GM18502 (cell line): Measurements from ENCODE around the gene FOSL2.

Experiments used
- ATAC-seq: cut with Tn5 transposase; IDR thresholded peaks from one replicate; pipeline ENCODE4 v1.9.1; 2021; ENCODE audit warnings: mild to moderate bottlenecking; ENCODE audit not compliant: unreplicated experiment, poor library complexity

Gene FOSL2

GRCh38 chr2:28445448-28446258 lies 53.0 kb downstream of the FOSL2 start:
- no peak for ATAC-seq

- ATAC-seq: no peak
Observed at GRCh38 chr2:28446531-28446930, 53.9 kb downstream of the FOSL2 start.

GRCh38 chr2:28447086-28447485 lies 54.4 kb downstream of the FOSL2 start:
- ATAC-seq: no peak

GRCh38 chr2:28447943-28448792 lies 55.5 kb downstream of the FOSL2 start:
- no peak for ATAC-seq

- ATAC-seq: no peak
Observed at GRCh38 chr2:28448793-28449100, 56.1 kb downstream of the FOSL2 start.

- ATAC-seq: no peak
Observed at GRCh38 chr2:28449126-28449487, 56.4 kb downstream of the FOSL2 start.

GRCh38 chr2:28449488-28450395 lies 57.1 kb downstream of the FOSL2 start:
- ATAC-seq: no peak

GRCh38 chr2:28450901-28451565 lies 58.4 kb downstream of the FOSL2 start:
- no peak for ATAC-seq

- ATAC-seq: no peak
Observed at GRCh38 chr2:28451793-28452533, 59.3 kb downstream of the FOSL2 start.

GRCh38 chr2:28452534-28453081 lies 60.0 kb downstream of the FOSL2 start:
- ATAC-seq: no peak

- no peak for ATAC-seq
Observed at GRCh38 chr2:28453396-28453795, 60.7 kb downstream of the FOSL2 start.

GRCh38 chr2:28454016-28454930 lies 61.6 kb downstream of the FOSL2 start:
- no peak for ATAC-seq

- ATAC-seq: no peak
Observed at GRCh38 chr2:28457237-28457636, 64.6 kb downstream of the FOSL2 start.

GRCh38 chr2:28461056-28461455 lies 68.4 kb downstream of the FOSL2 start:
- ATAC-seq: no peak

- ATAC-seq: no peak
Observed at GRCh38 chr2:28462122-28462521, 69.5 kb downstream of the FOSL2 start.

- ATAC-seq: no peak
Observed at GRCh38 chr2:28463211-28463816, 70.7 kb downstream of the FOSL2 start.

- ATAC-seq: no peak
Observed at GRCh38 chr2:28463893-28464292, 71.2 kb downstream of the FOSL2 start.
